Fibroblast of lung (primary cell): ENCODE data around the gene USP4.
"Not testable (repeated sequence)": the region's sequence is repeated elsewhere in the genome, so short reads cannot be mapped to it uniquely, and the experiment has no call there.

Experiments used
- CTCF ChIP-seq, 2 donors: IDR thresholded peaks in 1 of 2; conservative IDR thresholded peaks in 1 of 2; 1 replicate in 1 of 2; 2 replicates in 1 of 2; pipeline ENCODE4 v1.5.1; 2011 to 2012; ENCODE audit warnings: low read length in 2 of 2, control low read depth in 1 of 2, inconsistent platforms in 1 of 2, low read depth in 1 of 2, mild to moderate bottlenecking in 1 of 2
- EZH2 ChIP-seq: IDR thresholded peaks from 2 replicates; pipeline ENCODE4 v1.5.1; 2012; ENCODE audit warnings: low read length, control low read depth, mild to moderate bottlenecking; ENCODE audit errors: missing control alignments

GRCh38 chr3:49240091-49240490, 99.8 kb downstream of the USP4 start:
- not testable (repeated sequence) for TF ChIP-seq CTCF (conservative IDR thresholded peaks at IDR 0.05 in 1 of 2, IDR thresholded peaks at IDR 0.05 in 1 of 2; ENCODE audit: low read depth in 1 of 2, low read length in 2 of 2); EZH2
